Parietal lobe (tissue), 1 donor: ENCODE measurements around the gene PUS7. TPM values are rescaled to one million over a fixed set of nuclear protein-coding genes. Genes with fewer than 3 reads are reported as not detected.

Source experiments
- total RNA-seq: library from RNA; depleted of rRNA; stranded (reverse); fragments of >200 nt; gene quantifications from one replicate; pipeline ENCODE4 v1.2.3, GENCODE V29; 2014

Gene PUS7, protein sequence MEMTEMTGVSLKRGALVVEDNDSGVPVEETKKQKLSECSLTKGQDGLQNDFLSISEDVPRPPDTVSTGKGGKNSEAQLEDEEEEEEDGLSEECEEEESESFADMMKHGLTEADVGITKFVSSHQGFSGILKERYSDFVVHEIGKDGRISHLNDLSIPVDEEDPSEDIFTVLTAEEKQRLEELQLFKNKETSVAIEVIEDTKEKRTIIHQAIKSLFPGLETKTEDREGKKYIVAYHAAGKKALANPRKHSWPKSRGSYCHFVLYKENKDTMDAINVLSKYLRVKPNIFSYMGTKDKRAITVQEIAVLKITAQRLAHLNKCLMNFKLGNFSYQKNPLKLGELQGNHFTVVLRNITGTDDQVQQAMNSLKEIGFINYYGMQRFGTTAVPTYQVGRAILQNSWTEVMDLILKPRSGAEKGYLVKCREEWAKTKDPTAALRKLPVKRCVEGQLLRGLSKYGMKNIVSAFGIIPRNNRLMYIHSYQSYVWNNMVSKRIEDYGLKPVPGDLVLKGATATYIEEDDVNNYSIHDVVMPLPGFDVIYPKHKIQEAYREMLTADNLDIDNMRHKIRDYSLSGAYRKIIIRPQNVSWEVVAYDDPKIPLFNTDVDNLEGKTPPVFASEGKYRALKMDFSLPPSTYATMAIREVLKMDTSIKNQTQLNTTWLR
- 27.5 TPM for total RNA-seq

DNA sequence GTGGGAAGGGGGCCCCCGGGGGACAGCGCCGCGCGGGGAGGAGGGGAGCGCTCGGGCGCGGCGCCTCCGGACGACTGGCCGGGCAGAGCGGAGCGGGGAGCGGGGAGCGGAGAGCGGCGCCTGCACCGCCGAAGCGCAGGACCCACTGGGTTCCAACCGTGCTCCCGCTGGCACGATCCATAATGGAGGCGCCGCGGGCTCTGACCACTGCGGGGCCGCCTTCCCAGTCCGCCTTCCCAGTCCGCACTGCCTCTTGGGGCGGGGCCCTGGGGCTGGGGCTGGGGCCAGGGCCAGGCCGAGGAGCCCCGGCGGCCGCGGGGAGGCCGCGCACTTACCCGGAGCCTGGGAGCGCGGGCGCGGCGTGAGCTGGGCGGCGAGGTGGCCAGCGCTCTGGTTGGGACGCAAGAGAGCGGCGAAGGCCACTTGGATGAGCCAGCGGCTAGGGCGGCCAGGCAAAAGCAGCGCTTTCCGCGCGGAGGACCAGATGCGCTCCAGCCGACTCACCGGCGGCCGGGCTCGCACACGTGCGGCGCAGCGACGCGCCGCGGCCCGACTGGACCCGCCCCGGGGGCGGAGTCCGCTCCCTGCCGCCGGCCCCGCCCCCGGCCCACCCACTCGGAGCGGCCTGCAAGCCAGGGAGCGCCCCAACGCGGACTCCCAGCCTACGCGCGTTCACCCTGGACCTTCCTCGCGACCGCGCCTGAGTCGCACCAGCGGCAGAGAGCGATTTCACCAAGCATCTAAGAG lies at the start of gene PUS7:
PUS7 (minus strand) TSS at position 555 of the 747 bp plus-strand sequence. CDS start 13,759 bp downstream, outside the sequence.

DNA sequence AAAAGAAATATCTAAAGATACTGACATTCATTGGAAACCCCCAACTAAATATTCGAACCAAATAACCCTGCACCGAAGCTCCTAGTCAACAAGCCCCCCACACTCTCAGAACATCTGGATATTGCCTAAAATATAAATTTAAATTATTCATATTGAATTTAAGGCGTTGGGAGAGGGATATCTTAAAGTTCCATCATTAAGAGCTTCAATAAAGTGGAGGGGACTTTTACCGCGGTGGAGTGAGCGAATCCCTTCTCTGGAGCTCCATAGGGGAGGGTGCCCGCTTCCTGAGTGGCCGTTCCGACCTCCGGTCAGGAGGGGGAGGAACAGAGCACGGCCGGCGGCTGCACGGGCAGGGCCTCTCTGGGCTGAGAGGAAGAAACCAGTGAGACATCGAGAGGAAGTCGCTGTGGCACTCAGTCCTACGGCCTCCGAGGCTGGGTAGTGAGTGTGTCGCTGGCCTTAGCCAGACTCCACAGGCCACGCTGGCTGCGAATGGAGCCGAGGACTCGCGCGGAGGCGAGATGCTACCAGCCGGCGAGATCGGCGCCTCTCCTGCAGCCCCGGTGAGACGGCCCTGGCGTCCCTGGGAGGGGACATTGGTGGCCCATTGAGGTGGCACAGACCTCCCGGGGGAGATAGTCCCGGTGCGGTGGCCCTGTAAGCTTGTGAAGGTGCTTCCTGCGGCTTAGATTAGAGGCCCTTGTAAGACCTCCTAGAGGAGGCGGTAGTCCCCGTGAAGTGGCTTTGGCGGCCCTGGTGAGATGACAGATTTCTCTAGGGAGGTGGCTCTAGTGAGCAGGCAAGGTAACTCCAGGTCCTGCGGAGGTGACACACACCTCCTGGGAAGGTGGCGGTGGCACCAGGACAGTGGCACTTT lies 10.0 kb upstream of the PUS7 start, which contains the start of gene RINT1:
RINT1 (plus strand) TSS at position 410 of the 880 bp plus-strand sequence; CDS start at position 525, 115 bp downstream.

Other genes with a start within 250 kb of the PUS7 start
- gene SRPK2, start 133.3 kb downstream of the PUS7 start, total RNA-seq = 293 TPM
- gene RINT1, start 9.9 kb upstream of the PUS7 start, total RNA-seq = 36.3 TPM
- 2.2 TPM for gene EFCAB10, start 59.2 kb upstream of the PUS7 start, total RNA-seq